Measurements from ENCODE around the gene FIGN. TPM values are rescaled to one million over a fixed set of nuclear protein-coding genes. Genes with fewer than 3 reads are reported as not detected.

FIGN gene
- polyA plus RNA-seq, 1 donor from 2014 or later: 0.71 TPM

DNA sequence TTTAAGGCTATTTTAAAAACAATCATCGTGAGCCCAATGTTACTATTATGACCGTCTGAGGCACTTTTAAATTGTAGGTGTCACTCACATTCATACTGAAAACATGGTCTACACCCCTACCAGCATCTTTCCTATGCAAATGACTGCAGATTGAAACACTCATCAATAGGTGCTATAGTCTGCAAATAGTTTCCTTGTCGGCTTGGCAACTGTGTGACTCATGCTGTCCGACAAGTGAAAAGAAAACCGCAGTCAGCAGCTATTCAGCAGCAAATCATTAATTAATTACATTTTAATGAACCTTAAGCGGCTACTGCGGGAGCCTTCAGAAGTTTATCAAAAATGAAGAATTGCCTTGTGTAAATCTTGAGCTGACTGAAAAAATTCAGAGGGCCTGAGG, 134.4 kb downstream of the FIGN start:
- Histone ChIP-seq H2AFZ (ENCODE audit: low read depth, low read length) (no peak overlapping the region), H3K79me2 (replicated peaks; ENCODE audit: insufficient read depth, low read length) (no peaks in the 10 kb centered on the region), H3K4me3 (ENCODE audit: low read length) (no peak overlapping the region), H3F3A (ENCODE audit: insufficient read depth, low read length, poor library complexity, severe bottlenecking) (no peaks in the 10 kb centered on the region), H3K4me2 (ENCODE audit: low read length) (no peak overlapping the region), H3K27me3 (ENCODE audit: insufficient read depth, low read depth, low read length) (no peaks in the 10 kb centered on the region), H3K9me3 (ENCODE audit: low read length) (no peaks in the 10 kb centered on the region), H3K36me3 (ENCODE audit: insufficient read depth, low read length) (no peaks in the 10 kb centered on the region), H4K20me1 (ENCODE audit: insufficient read depth) (no peaks in the 10 kb centered on the region), H3K9me2 (ENCODE audit: insufficient read depth, low read length) (no peaks in the 10 kb centered on the region), H3K27ac (ENCODE audit: low read length) (no peak overlapping the region), H3K9ac (ENCODE audit: low read length) (no peak overlapping the region)
- TF ChIP-seq RAD21 (conservative IDR thresholded peaks at IDR 0.05) (no peak), EP300 (conservative IDR thresholded peaks at IDR 0.05; ENCODE audit: poor library complexity, severe bottlenecking) (no peak), MXI1 (conservative IDR thresholded peaks at IDR 0.05; ENCODE audit: poor library complexity, severe bottlenecking) (no peak), CTCF (IDR thresholded peaks at IDR 0.05; ENCODE audit: poor library complexity, severe bottlenecking) (no peak), TAF1 (IDR thresholded peaks at IDR 0.05; ENCODE audit: low read depth) (no peak), EZH2 (IDR thresholded peaks at IDR 0.05; ENCODE audit: borderline replicate concordance, insufficient read depth, low read length, poor library complexity, severe bottlenecking) (no peak), POLR2AphosphoS5 (IDR thresholded peaks at IDR 0.05) (no peak), SMC3 (conservative IDR thresholded peaks at IDR 0.05; ENCODE audit: poor library complexity) (no peak)
- TF ChIP-seq, protein P1, sequence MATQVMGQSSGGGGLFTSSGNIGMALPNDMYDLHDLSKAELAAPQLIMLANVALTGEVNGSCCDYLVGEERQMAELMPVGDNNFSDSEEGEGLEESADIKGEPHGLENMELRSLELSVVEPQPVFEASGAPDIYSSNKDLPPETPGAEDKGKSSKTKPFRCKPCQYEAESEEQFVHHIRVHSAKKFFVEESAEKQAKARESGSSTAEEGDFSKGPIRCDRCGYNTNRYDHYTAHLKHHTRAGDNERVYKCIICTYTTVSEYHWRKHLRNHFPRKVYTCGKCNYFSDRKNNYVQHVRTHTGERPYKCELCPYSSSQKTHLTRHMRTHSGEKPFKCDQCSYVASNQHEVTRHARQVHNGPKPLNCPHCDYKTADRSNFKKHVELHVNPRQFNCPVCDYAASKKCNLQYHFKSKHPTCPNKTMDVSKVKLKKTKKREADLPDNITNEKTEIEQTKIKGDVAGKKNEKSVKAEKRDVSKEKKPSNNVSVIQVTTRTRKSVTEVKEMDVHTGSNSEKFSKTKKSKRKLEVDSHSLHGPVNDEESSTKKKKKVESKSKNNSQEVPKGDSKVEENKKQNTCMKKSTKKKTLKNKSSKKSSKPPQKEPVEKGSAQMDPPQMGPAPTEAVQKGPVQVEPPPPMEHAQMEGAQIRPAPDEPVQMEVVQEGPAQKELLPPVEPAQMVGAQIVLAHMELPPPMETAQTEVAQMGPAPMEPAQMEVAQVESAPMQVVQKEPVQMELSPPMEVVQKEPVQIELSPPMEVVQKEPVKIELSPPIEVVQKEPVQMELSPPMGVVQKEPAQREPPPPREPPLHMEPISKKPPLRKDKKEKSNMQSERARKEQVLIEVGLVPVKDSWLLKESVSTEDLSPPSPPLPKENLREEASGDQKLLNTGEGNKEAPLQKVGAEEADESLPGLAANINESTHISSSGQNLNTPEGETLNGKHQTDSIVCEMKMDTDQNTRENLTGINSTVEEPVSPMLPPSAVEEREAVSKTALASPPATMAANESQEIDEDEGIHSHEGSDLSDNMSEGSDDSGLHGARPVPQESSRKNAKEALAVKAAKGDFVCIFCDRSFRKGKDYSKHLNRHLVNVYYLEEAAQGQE (IDR thresholded peaks at IDR 0.05; ENCODE audit: borderline replicate concordance): no peak

DNA sequence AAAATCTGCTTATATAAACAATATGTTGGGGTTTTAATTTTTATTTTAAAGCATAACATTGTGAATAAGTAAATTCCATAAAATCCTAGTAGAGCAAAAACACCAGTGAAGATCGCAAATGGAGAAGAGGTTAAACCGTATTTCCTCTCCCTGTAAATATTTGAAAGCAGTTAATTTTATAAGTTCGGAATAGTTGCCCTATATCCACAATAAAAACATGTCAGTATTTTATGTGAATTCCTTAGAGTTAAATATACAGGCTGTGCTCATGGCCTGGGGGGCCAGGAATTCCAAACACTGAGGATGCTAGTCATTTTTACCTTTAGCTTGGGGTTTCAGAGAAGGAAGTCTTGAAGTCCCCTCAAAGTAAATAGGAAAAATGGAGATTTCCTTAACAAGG, 135.0 kb downstream of the FIGN start:
- Histone ChIP-seq H4K20me1 (ENCODE audit: insufficient read depth) (no peaks in the 10 kb centered on the region), H2AFZ (ENCODE audit: low read depth, low read length) (no peak overlapping the region), H3K9me3 (ENCODE audit: low read length) (no peaks in the 10 kb centered on the region), H3F3A (ENCODE audit: insufficient read depth, low read length, poor library complexity, severe bottlenecking) (no peaks in the 10 kb centered on the region), H3K36me3 (ENCODE audit: insufficient read depth, low read length) (no peaks in the 10 kb centered on the region), H3K9me2 (ENCODE audit: insufficient read depth, low read length) (no peaks in the 10 kb centered on the region), H3K27ac (ENCODE audit: low read length) (no peak overlapping the region), H3K9ac (ENCODE audit: low read length) (no peak overlapping the region), H3K4me3 (ENCODE audit: low read length) (no peak overlapping the region), H3K27me3 (ENCODE audit: insufficient read depth, low read depth, low read length) (no peaks in the 10 kb centered on the region), H3K79me2 (replicated peaks; ENCODE audit: insufficient read depth, low read length) (no peaks in the 10 kb centered on the region), H3K4me2 (ENCODE audit: low read length) (no peak overlapping the region)
- TF ChIP-seq EZH2 (IDR thresholded peaks at IDR 0.05; ENCODE audit: borderline replicate concordance, insufficient read depth, low read length, poor library complexity, severe bottlenecking): no peak
- no peak for TF ChIP-seq MXI1 (conservative IDR thresholded peaks at IDR 0.05; ENCODE audit: poor library complexity, severe bottlenecking)
- TF ChIP-seq, protein P1 (IDR thresholded peaks at IDR 0.05; ENCODE audit: borderline replicate concordance): no peak
- TF ChIP-seq RAD21 (conservative IDR thresholded peaks at IDR 0.05): no peak
- no peak for TF ChIP-seq SMC3 (conservative IDR thresholded peaks at IDR 0.05; ENCODE audit: poor library complexity)
- no peak for TF ChIP-seq TAF1 (IDR thresholded peaks at IDR 0.05; ENCODE audit: low read depth)
- TF ChIP-seq EP300 (conservative IDR thresholded peaks at IDR 0.05; ENCODE audit: poor library complexity, severe bottlenecking): no peak
- no peak for TF ChIP-seq CTCF (IDR thresholded peaks at IDR 0.05; ENCODE audit: poor library complexity, severe bottlenecking)
- TF ChIP-seq POLR2AphosphoS5 (IDR thresholded peaks at IDR 0.05): no peak
